ENCODE data around the gene NEGR1.

DNA sequence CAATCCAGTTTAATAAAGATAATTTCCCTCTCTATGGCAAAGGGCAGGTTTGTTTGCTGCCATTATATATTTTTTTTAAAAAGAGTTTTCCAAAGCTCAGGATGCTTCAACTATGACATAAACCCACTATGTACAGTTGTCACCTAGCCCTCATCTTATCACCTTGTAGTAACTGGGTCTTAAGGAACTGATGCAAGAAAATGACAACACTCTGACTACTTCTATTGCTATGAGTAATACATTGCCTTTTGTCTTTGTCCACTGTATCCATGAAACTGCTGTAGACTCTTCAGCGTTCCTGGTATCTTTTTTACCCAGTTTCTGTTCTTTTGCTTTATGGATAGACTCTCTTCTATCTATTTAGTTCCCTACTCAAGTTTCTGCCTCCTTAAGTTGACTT, 586.5 kb downstream of the NEGR1 start:
- TF ChIP-seq CTCF (conservative IDR thresholded peaks at IDR 0.05; ENCODE audit: low read length), result no peak
- no peak for TF ChIP-seq EZH2phosphoT487 (IDR thresholded peaks at IDR 0.05; ENCODE audit: borderline replicate concordance)

Data from Loucy (cell line).